MM.1S (cell line): Measurements from ENCODE around the gene FAM3D.

Experiments used
- DNase-seq: peaks from one replicate; pipeline ENCODE4 v3.0.0-alpha.2; 2015
- H2AFZ ChIP-seq: fragments of 300-600 bp; sonication (generic); 2 replicates; pipeline ENCODE4 v1.6.0; 2016; ENCODE audit warnings: antibody characterized with exemption, low read length
- H3F3A ChIP-seq: fragments of 300-600 bp; sonication (generic); 2 replicates; pipeline ENCODE4 v1.6.1; 2016; ENCODE audit warnings: mild to moderate bottlenecking, antibody characterized with exemption, low read length, moderate library complexity, mixed read lengths; ENCODE audit not compliant: insufficient read depth
- H3K27ac ChIP-seq: fragments of 300-600 bp; sonication (generic); 2 replicates; pipeline ENCODE4 v1.5.1; 2016; ENCODE audit warnings: mild to moderate bottlenecking, low read length
- H3K27me3 ChIP-seq: fragments of 300-600 bp; sonication (generic); replicated peaks from 2 replicates; pipeline ENCODE4 v1.6.0; 2016; ENCODE audit warnings: low read length; ENCODE audit not compliant: insufficient read depth
- H3K36me3 ChIP-seq: fragments of 300-600 bp; sonication (generic); replicated peaks from 2 replicates; pipeline ENCODE4 v1.6.1; 2016; ENCODE audit warnings: mild to moderate bottlenecking, low read length, mixed read lengths; ENCODE audit not compliant: insufficient read depth
- H3K4me1 ChIP-seq: fragments of 300-600 bp; sonication (generic); 2 replicates; pipeline ENCODE4 v1.6.1; 2016; ENCODE audit warnings: low read length, mixed read lengths
- H3K4me2 ChIP-seq: fragments of 300-600 bp; sonication (generic); 2 replicates; pipeline ENCODE4 v1.6.0; 2016; ENCODE audit warnings: low read depth, low read length
- H3K4me3 ChIP-seq: fragments of 300-600 bp; sonication (generic); 2 replicates; pipeline ENCODE4 v1.5.1; 2016; ENCODE audit warnings: low read length, mixed read lengths
- H3K79me2 ChIP-seq: fragments of 300-600 bp; sonication (generic); 2 replicates; pipeline ENCODE4 v1.6.1; 2016; ENCODE audit warnings: mixed run types, low read length, mixed read lengths
- H3K9ac ChIP-seq: fragments of 300-600 bp; sonication (generic); 2 replicates; pipeline ENCODE4 v1.6.1; 2016; ENCODE audit warnings: low read length, mixed read lengths
- H3K9me2 ChIP-seq: fragments of 300-600 bp; sonication (generic); replicated peaks from 2 replicates; pipeline ENCODE4 v1.6.1; 2016; ENCODE audit warnings: mild to moderate bottlenecking, low read length, mixed read lengths; ENCODE audit not compliant: insufficient read depth
- H3K9me3 ChIP-seq: fragments of 300-600 bp; sonication (generic); replicated peaks from 2 replicates; pipeline ENCODE4 v1.6.1; 2016; ENCODE audit warnings: mild to moderate bottlenecking, low read length, mixed read lengths; ENCODE audit not compliant: insufficient read depth
- H4K20me1 ChIP-seq: fragments of 300-600 bp; sonication (generic); 2 replicates; pipeline ENCODE4 v1.6.1; 2016; ENCODE audit warnings: mild to moderate bottlenecking, low read length, moderate library complexity, mixed read lengths; ENCODE audit not compliant: insufficient read depth
- EZH2 ChIP-seq: fragments of 300-600 bp; sonication (generic); optimal IDR thresholded peaks from 2 replicates; pipeline ENCODE3; 2017; ENCODE audit warnings: low read depth, mild to moderate bottlenecking, antibody characterized with exemption, low read length, mixed read lengths
- EZH2phosphoT487 ChIP-seq: fragments of 300-600 bp; sonication (generic); IDR thresholded peaks from 2 replicates; pipeline ENCODE4 v1.6.1; 2018; ENCODE audit warnings: antibody characterized with exemption, low read length
- TF ChIP-seq, protein P1 (sequence below): fragments of 300-600 bp; sonication (generic); IDR thresholded peaks from 2 replicates; pipeline ENCODE4 v1.5.1; 2016; ENCODE audit warnings: antibody characterized with exemption, low read length, mixed read lengths

FAM3D gene

GRCh38 chr3:58594117-58594516, 72.5 kb downstream of the FAM3D start:
- TF ChIP-seq EZH2, result no peak
- TF ChIP-seq EZH2phosphoT487, result no peak
- TF ChIP-seq, protein P1, sequence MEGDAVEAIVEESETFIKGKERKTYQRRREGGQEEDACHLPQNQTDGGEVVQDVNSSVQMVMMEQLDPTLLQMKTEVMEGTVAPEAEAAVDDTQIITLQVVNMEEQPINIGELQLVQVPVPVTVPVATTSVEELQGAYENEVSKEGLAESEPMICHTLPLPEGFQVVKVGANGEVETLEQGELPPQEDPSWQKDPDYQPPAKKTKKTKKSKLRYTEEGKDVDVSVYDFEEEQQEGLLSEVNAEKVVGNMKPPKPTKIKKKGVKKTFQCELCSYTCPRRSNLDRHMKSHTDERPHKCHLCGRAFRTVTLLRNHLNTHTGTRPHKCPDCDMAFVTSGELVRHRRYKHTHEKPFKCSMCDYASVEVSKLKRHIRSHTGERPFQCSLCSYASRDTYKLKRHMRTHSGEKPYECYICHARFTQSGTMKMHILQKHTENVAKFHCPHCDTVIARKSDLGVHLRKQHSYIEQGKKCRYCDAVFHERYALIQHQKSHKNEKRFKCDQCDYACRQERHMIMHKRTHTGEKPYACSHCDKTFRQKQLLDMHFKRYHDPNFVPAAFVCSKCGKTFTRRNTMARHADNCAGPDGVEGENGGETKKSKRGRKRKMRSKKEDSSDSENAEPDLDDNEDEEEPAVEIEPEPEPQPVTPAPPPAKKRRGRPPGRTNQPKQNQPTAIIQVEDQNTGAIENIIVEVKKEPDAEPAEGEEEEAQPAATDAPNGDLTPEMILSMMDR, result no peak
- H3K36me3 ChIP-seq, result no peaks in the 10 kb centered on the region
- no peak overlapping the region for H3K4me3 ChIP-seq
- no peaks in the 10 kb centered on the region for H3F3A ChIP-seq
- no peaks in the 10 kb centered on the region for H3K79me2 ChIP-seq
- H3K27me3 ChIP-seq, result no peaks in the 10 kb centered on the region
- no peak overlapping the region for H3K4me2 ChIP-seq
- H3K9me2 ChIP-seq, result no peaks in the 10 kb centered on the region
- H2AFZ ChIP-seq, result no peak overlapping the region
- H3K27ac ChIP-seq, result no peak overlapping the region
- H4K20me1 ChIP-seq, result no peaks in the 10 kb centered on the region
- no peak overlapping the region for H3K9ac ChIP-seq
- H3K4me1 ChIP-seq, result no peaks in the 10 kb centered on the region
- no peaks in the 10 kb centered on the region for H3K9me3 ChIP-seq
- no peak for DNase-seq

- DNase-seq, result no peak
- no peak overlapping the region for H2AFZ ChIP-seq
- H3F3A ChIP-seq, result no peaks in the 10 kb centered on the region
- H3K27me3 ChIP-seq, result no peaks in the 10 kb centered on the region
- no peak overlapping the region for H3K27ac ChIP-seq
- no peaks in the 10 kb centered on the region for H3K36me3 ChIP-seq
- no peaks in the 10 kb centered on the region for H3K4me1 ChIP-seq
- no peak overlapping the region for H3K4me2 ChIP-seq
- TF ChIP-seq, protein P1, result no peak
- TF ChIP-seq EZH2phosphoT487, result no peak
- no peak for TF ChIP-seq EZH2
- H3K4me3 ChIP-seq, result no peak overlapping the region
- no peaks in the 10 kb centered on the region for H4K20me1 ChIP-seq
- H3K9me2 ChIP-seq, result no peaks in the 10 kb centered on the region
- no peaks in the 10 kb centered on the region for H3K79me2 ChIP-seq
- H3K9ac ChIP-seq, result no peak overlapping the region
- no peaks in the 10 kb centered on the region for H3K9me3 ChIP-seq
These were observed 74.8 kb downstream of the FAM3D start for GRCh38 chr3:58591517-58592510.

DNA sequence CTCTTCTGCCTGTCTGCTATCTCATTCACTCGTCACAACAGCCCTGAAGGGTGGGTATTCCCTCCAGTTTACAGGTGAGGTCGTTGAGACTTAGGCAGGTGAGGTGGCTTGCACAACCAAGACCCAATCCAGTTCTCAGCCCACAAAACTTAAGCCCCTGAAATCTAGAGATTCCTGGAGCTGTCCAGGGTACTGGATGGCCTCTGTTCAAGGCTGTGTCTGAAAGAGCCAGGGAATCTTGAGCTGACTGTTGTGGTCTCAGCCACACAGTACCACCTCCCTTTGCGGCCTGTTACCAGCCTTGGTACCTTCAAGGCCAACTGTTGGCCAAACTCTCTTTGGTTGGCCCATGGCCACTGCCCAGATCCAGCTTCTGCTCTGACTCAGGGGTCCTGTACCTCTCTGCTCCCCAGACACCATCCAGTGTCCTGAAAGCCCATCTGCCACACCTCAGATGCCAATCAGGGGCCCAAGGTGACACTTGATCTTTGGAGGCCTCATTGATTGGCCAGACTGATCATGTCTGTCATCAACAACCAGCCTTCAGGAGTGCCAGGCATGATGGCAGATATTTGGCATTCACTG, 78.5 kb downstream of the FAM3D start:
- H3K4me2 ChIP-seq, result no peak overlapping the region
- H3F3A ChIP-seq, result no peaks in the 10 kb centered on the region
- H3K27ac ChIP-seq, result no peak overlapping the region
- no peaks in the 10 kb centered on the region for H3K9me2 ChIP-seq
- no peaks in the 10 kb centered on the region for H3K9me3 ChIP-seq
- H3K9ac ChIP-seq, result no peak overlapping the region
- no peaks in the 10 kb centered on the region for H3K36me3 ChIP-seq
- H3K4me3 ChIP-seq, result no peak overlapping the region
- DNase-seq, result peak; percentile 18
- H4K20me1 ChIP-seq, result no peaks in the 10 kb centered on the region
- 0 out of 2 replicates have a peak, but pooled peaks cover 3% of the 10 kb centered on the region for H3K4me1 ChIP-seq
- no peak overlapping the region for H2AFZ ChIP-seq
- TF ChIP-seq EZH2phosphoT487, result no peak
- TF ChIP-seq, protein P1, result no peak
- TF ChIP-seq EZH2, result no peak
- no peaks in the 10 kb centered on the region for H3K27me3 ChIP-seq
- no peaks in the 10 kb centered on the region for H3K79me2 ChIP-seq
